Testis (tissue), 3 donors: Measurements from ENCODE around the gene SH3BP4. TPM values are rescaled to one million over a fixed set of nuclear protein-coding genes. Genes with fewer than 3 reads are reported as not detected.

Experiments used
- DNase-seq: peaks from one replicate; pipeline ENCODE4 v3.0.0-alpha.2; 2019
- H3K27ac ChIP-seq, 2 donors: fragments of 200-600 bp; sonication (generic); one replicate each; pipeline ENCODE4 v1.5.1; 2019
- H3K27me3 ChIP-seq: fragments of 200-600 bp; sonication (generic); one replicate; pipeline ENCODE4 v1.5.1; 2019
- H3K36me3 ChIP-seq: fragments of 200-600 bp; sonication (generic); one replicate; pipeline ENCODE4 v1.5.1; 2017; ENCODE audit warnings: low read depth; ENCODE audit errors: missing control alignments
- H3K4me1 ChIP-seq: fragments of 200-600 bp; sonication (generic); one replicate; pipeline ENCODE4 v1.5.1; 2019
- H3K4me3 ChIP-seq, 2 donors: fragments of 200-600 bp; sonication (generic); one replicate each; pipeline ENCODE4 v1.5.1; 2017 to 2019
- H3K9me3 ChIP-seq: fragments of 200-600 bp; sonication (generic); one replicate; pipeline ENCODE4 v1.5.1; 2017
- CTCF ChIP-seq, 3 experiments: fragments of 450-650 bp in 2 of 3; fragments of 200-600 bp in 1 of 3; sonication (generic) in 1 of 3; IDR thresholded peaks; one replicate each; pipeline ENCODE4 v1.5.1; 2016 to 2019; ENCODE audit warnings: antibody characterized with exemption in 3 of 3, mild to moderate bottlenecking in 2 of 3, moderate library complexity in 1 of 3
- POLR2A ChIP-seq: fragments of 450-650 bp; IDR thresholded peaks from one replicate; pipeline ENCODE4 v1.6.1; 2017; ENCODE audit warnings: antibody characterized with exemption, mild to moderate bottlenecking, moderate library complexity
- WGBS, 2 donors: methylation state at CpG; one replicate each; pipeline ENCODE4 v1.1.5; 2018; 5-methylcytosine and 5-hydroxymethylcytosine counted together
- intact Hi-C: fragments of 100-400 bp; cut with DNase I; formaldehyde crosslinking; loops from one replicate; pipeline ENCODE4 v1.15.1; 2023; ENCODE audit warnings: low total_unique reads
- polyA plus RNA-seq: library from polyadenylated mRNA; stranded (reverse); fragments of 350-450 nt; fragmentation: Illumina TruSeq; extraction: RNeasy Lipid Tissue Mini Kit (QIAGEN cat#74804); gene quantifications from one replicate; pipeline ENCODE4 v1.2.3, GENCODE V29; 2014; ENCODE audit warnings: low read depth, low replicate concordance; ENCODE audit not compliant: insufficient read depth
- total RNA-seq, 2 donors: library from RNA; depleted of rRNA; stranded (reverse); fragments of >200 nt; gene quantifications; one replicate each; pipeline ENCODE4 v1.2.3, GENCODE V29; 2016

SH3BP4 gene
- total and polyA plus RNA-seq, 3 donors from 2014 or later, result 33.3 to 88.5 (median 64.4) TPM

GRCh38 chr2:234990300-234990699 lies 38.5 kb downstream of the SH3BP4 start:
- Histone ChIP-seq H3K36me3 (no peaks in the 10 kb centered on the region), H3K4me3 (no peak overlapping the region), H3K27me3 (no peaks in the 10 kb centered on the region), H3K4me1 (peaks cover 40% of the 10 kb centered on the region), H3K27ac (peak overlapping the region in 1 of 2 donors; percentile 1), H3K9me3 (no peaks in the 10 kb centered on the region)
- TF ChIP-seq CTCF (IDR thresholded peaks at IDR 0.05), result no peak
- TF ChIP-seq POLR2A, result no peak
- intact Hi-C loops, result no loop called here
- WGBS, 2 donors, result 71 to 89% methylated on average over 7 of the region's 7 CpGs
- DNase-seq, result no peak

- DNase-seq, result no peak
- H3K27ac ChIP-seq, result no peak overlapping the region
- H3K36me3 ChIP-seq, result no peaks in the 10 kb centered on the region
- no peaks in the 10 kb centered on the region for H3K9me3 ChIP-seq
- peaks cover 50% of the 10 kb centered on the region for H3K4me1 ChIP-seq
- intact Hi-C loops, result no loop called here
- H3K4me3 ChIP-seq, result no peak overlapping the region
- no peak for TF ChIP-seq POLR2A
- TF ChIP-seq CTCF (IDR thresholded peaks at IDR 0.05), result no peak
- 84 to 92% methylated on average over 5 of the region's 5 CpGs for WGBS, 2 donors
- H3K27me3 ChIP-seq, result no peaks in the 10 kb centered on the region
These were observed 39.5 kb downstream of the SH3BP4 start for GRCh38 chr2:234991290-234991689.

- H3K27me3 ChIP-seq, result no peaks in the 10 kb centered on the region
- H3K4me1 ChIP-seq, result peaks cover 55% of the 10 kb centered on the region
- H3K27ac ChIP-seq, result peak overlapping the region in 1 of 2 donors; percentile 20
- H3K36me3 ChIP-seq, result no peaks in the 10 kb centered on the region
- 60 to 65% methylated on average over 6 of the region's 6 CpGs for WGBS, 2 donors
- TF ChIP-seq CTCF (IDR thresholded peaks at IDR 0.05) (no peak), POLR2A (no peak)
- no peak overlapping the region for H3K4me3 ChIP-seq
- intact Hi-C loops, result no loop called here
- H3K9me3 ChIP-seq, result no peaks in the 10 kb centered on the region
- DNase-seq, result no peak
These were observed 40.0 kb downstream of the SH3BP4 start for GRCh38 chr2:234991793-234992192.

GRCh38 chr2:234992196-234992595 lies 40.4 kb downstream of the SH3BP4 start:
- Histone ChIP-seq H3K4me3 (no peak overlapping the region), H3K36me3 (no peaks in the 10 kb centered on the region), H3K9me3 (no peaks in the 10 kb centered on the region), H3K27me3 (no peaks in the 10 kb centered on the region), H3K27ac (peak overlapping the region in 1 of 2 donors; percentile 20), H3K4me1 (peaks cover 59% of the 10 kb centered on the region)
- no peak for TF ChIP-seq CTCF (IDR thresholded peaks at IDR 0.05)
- no peak for TF ChIP-seq POLR2A
- no peak for DNase-seq
- WGBS, 2 donors, result 76 to 85% methylated on average over 4 to 10 of the region's 10 CpGs
- intact Hi-C loops, result no loop called here

- no peak overlapping the region for H3K27ac ChIP-seq
- 88 to 89% methylated on average over 7 to 23 of the region's 23 CpGs for WGBS, 2 donors
- H3K36me3 ChIP-seq, result no peaks in the 10 kb centered on the region
- no peak overlapping the region for H3K4me3 ChIP-seq
- TF ChIP-seq CTCF (IDR thresholded peaks at IDR 0.05) (no peak), POLR2A (no peak)
- no peak for DNase-seq
- no peaks in the 10 kb centered on the region for H3K9me3 ChIP-seq
- peaks cover 63% of the 10 kb centered on the region for H3K4me1 ChIP-seq
- intact Hi-C loops, result no loop called here
- no peaks in the 10 kb centered on the region for H3K27me3 ChIP-seq
These were observed 41.0 kb downstream of the SH3BP4 start for GRCh38 chr2:234992624-234993349.
